22Rv1 (cell line): ENCODE data around the gene CCDC15.

Source experiments
- H3K27ac ChIP-seq: fragments of 450-650 bp; 2 replicates; pipeline ENCODE4 v1.5.1; 2017
- ZFX ChIP-seq: fragments of 450-650 bp; IDR thresholded peaks from 2 replicates; pipeline ENCODE4 v1.6.1; 2017; ENCODE audit warnings: antibody characterized with exemption, borderline replicate concordance
- TF ChIP-seq, protein P1 (sequence below): fragments of 450-650 bp; IDR thresholded peaks from 2 replicates; pipeline ENCODE4 v1.5.1; 2017; ENCODE audit warnings: mild to moderate bottlenecking

Gene CCDC15

DNA sequence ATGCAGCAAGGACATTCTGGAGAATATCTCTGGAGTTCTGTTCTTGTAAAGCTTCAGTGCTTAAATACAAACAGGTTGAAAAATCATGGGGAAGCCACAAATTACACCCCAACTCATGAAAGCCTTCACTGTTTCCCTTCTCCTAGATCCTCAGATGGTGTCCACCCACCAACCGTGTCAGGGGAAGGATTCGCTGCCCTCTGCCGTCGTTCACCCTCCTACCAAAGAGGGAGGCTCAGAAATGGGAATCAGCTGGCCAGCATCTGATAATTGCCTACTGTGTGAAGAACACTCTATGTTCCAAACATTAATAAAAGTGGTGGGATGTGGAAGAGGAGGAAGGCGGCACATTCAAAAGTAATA is 10.8 kb upstream of the CCDC15 start:
- TF ChIP-seq ZFX: no peak
- TF ChIP-seq, protein P1, sequence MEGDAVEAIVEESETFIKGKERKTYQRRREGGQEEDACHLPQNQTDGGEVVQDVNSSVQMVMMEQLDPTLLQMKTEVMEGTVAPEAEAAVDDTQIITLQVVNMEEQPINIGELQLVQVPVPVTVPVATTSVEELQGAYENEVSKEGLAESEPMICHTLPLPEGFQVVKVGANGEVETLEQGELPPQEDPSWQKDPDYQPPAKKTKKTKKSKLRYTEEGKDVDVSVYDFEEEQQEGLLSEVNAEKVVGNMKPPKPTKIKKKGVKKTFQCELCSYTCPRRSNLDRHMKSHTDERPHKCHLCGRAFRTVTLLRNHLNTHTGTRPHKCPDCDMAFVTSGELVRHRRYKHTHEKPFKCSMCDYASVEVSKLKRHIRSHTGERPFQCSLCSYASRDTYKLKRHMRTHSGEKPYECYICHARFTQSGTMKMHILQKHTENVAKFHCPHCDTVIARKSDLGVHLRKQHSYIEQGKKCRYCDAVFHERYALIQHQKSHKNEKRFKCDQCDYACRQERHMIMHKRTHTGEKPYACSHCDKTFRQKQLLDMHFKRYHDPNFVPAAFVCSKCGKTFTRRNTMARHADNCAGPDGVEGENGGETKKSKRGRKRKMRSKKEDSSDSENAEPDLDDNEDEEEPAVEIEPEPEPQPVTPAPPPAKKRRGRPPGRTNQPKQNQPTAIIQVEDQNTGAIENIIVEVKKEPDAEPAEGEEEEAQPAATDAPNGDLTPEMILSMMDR: no peak
- no peak overlapping the region for H3K27ac ChIP-seq

DNA sequence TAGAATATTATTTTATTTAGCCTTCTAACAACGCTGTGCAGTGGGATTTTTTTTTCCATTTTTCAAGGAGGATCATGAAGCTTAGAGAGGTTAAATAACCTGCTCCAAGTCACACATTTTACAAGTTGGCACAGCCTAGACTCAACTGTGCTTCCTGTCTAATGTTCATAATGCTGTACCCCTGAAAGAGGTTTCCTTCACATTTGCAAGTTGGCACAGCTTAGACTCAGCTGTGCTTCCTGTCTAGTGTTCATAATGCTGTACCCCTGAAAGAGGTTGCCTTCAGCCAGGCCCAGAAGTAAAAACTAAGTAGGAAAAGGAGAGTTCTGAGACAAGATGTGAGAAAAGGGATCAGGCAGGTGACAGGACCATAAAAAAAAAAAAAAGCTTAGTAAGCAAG is 10.3 kb upstream of the CCDC15 start:
- TF ChIP-seq, protein P1: no peak
- TF ChIP-seq ZFX: no peak

DNA sequence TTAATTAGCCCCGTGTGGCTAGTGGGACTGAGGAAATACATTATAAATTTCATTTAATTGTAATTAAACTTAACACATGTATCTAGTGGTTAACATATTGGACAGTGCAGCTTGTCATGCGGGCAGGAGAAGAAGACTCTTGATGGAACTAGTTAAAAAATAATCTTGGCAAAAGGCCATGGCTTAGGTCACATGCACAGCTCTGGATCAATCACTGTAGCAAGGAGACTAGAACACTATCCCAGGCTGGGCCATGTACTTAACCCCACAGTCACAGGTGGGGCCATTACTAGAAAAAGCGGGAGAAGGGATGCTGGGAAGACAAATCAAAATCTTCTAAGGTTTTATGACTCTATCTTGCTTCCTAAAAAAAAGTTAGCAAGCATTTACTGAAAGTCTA is 9.4 kb upstream of the CCDC15 start:
- TF ChIP-seq, protein P1: no peak
- TF ChIP-seq ZFX: no peak
- H3K27ac ChIP-seq: no peak overlapping the region

More for the DNA sequence above, 10.3 kb upstream of the CCDC15 start:
- H3K27ac ChIP-seq: no peak overlapping the region

DNA sequence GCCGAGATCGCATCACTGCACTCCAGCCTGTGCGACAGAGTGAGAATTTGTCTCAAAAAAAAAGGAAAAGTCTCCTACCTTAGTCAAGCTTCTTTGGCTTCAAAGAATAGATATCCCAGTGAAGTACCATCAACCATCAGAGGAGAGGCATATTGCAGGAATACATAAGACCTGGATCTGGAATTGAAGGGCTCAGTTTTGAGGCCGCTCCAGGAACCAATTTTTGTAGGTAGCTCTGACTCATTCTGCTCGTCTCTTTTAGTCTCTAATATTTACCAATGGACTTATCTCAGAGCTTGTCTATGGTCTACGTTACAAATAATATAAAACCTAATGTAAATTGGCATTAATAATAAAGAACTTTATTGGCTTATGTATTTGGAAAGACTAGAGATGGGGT is 8.2 kb upstream of the CCDC15 start:
- TF ChIP-seq ZFX: no peak
- TF ChIP-seq, protein P1: no peak
- H3K27ac ChIP-seq: no peak overlapping the region

DNA sequence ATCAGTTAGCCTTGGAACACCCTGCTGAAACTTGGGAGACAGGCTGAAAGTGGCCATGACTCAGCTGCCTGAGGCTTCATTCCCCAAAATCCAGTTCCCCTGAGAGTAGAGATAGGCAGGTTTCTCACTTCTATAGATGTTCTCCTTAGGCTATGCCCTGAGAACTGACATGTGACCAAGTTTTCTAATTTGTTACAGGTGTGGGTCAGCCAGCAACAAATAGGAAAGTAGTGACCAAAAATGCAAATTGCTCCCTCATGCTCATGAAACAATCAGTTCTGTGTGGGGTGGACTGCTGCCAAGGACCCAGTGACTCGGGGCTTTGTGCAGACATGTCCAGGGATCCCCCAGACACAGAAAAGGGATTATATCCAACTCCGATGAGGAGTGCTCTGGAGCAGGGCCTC is 7.3 kb upstream of the CCDC15 start:
- H3K27ac ChIP-seq: no peak overlapping the region
- no peak for TF ChIP-seq ZFX
- TF ChIP-seq, protein P1: no peak

DNA sequence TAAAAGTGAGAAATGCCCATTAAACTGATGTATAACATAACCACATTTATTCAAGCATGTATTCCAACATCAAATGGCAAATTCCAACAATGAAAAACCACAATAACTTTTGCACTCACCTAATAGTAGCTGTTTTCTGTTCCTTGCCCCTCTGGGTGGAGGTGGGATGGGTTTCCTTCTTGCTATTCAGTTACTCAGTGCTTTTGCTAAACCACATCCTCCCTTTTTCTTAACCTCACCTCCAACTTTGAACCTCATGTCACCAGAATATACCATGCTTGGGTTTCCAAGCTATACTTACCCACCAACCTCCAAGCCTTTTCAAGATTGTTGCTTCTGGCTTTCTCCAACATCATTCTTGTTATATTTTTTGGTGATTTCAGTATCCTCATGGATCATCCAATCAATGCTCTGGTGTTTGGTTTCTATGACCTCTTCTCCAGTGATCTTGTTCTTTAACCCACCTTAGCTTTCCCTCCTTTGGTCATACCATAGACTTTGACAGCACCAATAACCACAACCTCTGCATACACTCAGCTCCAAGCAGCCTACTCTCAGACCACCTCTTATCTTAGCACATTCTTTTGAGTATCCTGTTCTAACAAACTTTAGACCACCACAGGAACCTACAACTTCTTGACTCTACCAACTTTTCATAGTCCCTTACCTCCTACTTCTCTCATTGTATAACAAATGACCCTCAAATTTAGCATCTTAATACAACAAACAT is 3.2 kb upstream of the CCDC15 start:
- TF ChIP-seq, protein P1: no peak
- TF ChIP-seq ZFX: no peak
- H3K27ac ChIP-seq: no peak overlapping the region

DNA sequence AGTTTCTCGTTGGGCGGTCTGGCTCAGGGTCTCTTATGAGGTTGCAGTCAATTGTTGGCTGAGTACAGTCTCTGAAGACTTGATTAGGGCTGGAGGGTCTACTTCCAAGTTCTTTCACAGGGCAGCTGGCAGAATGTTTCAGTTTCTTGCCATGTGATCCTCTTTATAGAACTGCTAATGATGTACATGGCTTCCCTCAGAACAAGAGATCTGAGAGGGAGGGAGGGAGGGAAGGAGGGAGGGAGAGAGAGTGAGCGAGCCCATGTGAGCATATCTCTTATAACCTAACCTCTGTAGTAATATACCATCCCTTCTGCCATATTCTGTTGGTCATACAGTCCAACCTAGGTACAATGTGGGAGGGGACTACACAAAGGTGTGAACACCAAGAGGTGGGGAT is 2.7 kb upstream of the CCDC15 start:
- TF ChIP-seq ZFX: no peak
- TF ChIP-seq, protein P1: no peak

More for the DNA sequence above, 2.7 kb upstream of the CCDC15 start:
- no peak overlapping the region for H3K27ac ChIP-seq
